Transverse colon (tissue), 3 donors: ENCODE results near the gene ERVFRD-1.

ENCODE experiments used
- CTCF ChIP-seq, 5 experiments: fragments of 200-600 bp in 3 of 5; fragments of 450-650 bp in 2 of 5; sonication (generic) in 3 of 5; IDR thresholded peaks; 1 replicate in 2 of 5; 2 replicates in 3 of 5; pipeline ENCODE4 v1.5.1; 2016 to 2017; ENCODE audit warnings: antibody characterized with exemption in 5 of 5, inconsistent platforms in 3 of 5, mild to moderate bottlenecking in 2 of 5, moderate library complexity in 1 of 5
- POLR2A ChIP-seq: fragments of 450-650 bp; IDR thresholded peaks from one replicate; pipeline ENCODE4 v1.6.1; 2016; ENCODE audit warnings: antibody characterized with exemption, mild to moderate bottlenecking, moderate library complexity

- TF ChIP-seq CTCF (IDR thresholded peaks at IDR 0.05) (no peak), POLR2A (no peak)
Measured at GRCh38 chr6:11110921-11111768, at the start of gene ERVFRD-1.
